Smooth muscle cell (in vitro differentiated cells): ENCODE measurements around the gene SCAI. TPM values are rescaled to one million over a fixed set of nuclear protein-coding genes. Genes with fewer than 3 reads are reported as not detected.
A peak's percentile ranks its signal among the peaks of the same experiment; 100 is the strongest.

Experiments used
- DNase-seq: peaks from one replicate; lab custom pipeline; 2025; ENCODE audit not compliant: unreplicated experiment; lab: John Stamatoyannopoulos, UW
- H2AFZ ChIP-seq: fragments of 200-600 bp; sonication (generic); 2 replicates; pipeline ENCODE4 v1.6.0; 2016; ENCODE audit warnings: antibody characterized with exemption, low read depth, mild to moderate bottlenecking
- H3F3A ChIP-seq: fragments of 200-600 bp; sonication (generic); 2 replicates; pipeline ENCODE4 v1.6.0; 2017; ENCODE audit warnings: antibody characterized with exemption, low read depth
- H3K27ac ChIP-seq: fragments of 200-600 bp; sonication (generic); 2 replicates; pipeline ENCODE4 v1.5.1; 2016; ENCODE audit warnings: low read depth, mild to moderate bottlenecking
- H3K27me3 ChIP-seq: fragments of 200-600 bp; sonication (generic); 2 replicates; pipeline ENCODE4 v1.6.1; 2016; ENCODE audit warnings: low read depth, mild to moderate bottlenecking
- H3K36me3 ChIP-seq: fragments of 200-600 bp; sonication (generic); 2 replicates; pipeline ENCODE4 v1.5.1; 2016; ENCODE audit warnings: low read depth
- H3K4me1 ChIP-seq: fragments of 200-600 bp; sonication (generic); 2 replicates; pipeline ENCODE4 v1.5.1; 2016; ENCODE audit warnings: low read depth
- H3K4me2 ChIP-seq: fragments of 200-600 bp; sonication (generic); 2 replicates; pipeline ENCODE4 v1.6.0; 2016; ENCODE audit warnings: mild to moderate bottlenecking
- H3K4me3 ChIP-seq: fragments of 200-600 bp; sonication (generic); 2 replicates; pipeline ENCODE4 v1.5.1; 2016; ENCODE audit warnings: mild to moderate bottlenecking
- H3K79me2 ChIP-seq: fragments of 200-600 bp; sonication (generic); 2 replicates; pipeline ENCODE4 v1.6.0; 2016; ENCODE audit warnings: low read depth, mild to moderate bottlenecking
- H3K9ac ChIP-seq: fragments of 200-600 bp; sonication (generic); 2 replicates; pipeline ENCODE4 v1.6.0; 2016; ENCODE audit warnings: low read depth
- H3K9me3 ChIP-seq: fragments of 200-600 bp; sonication (generic); replicated peaks from 2 replicates; pipeline ENCODE4 v1.5.1; 2016; ENCODE audit warnings: low read depth
- H4K20me1 ChIP-seq: fragments of 200-600 bp; sonication (generic); 2 replicates; pipeline ENCODE4 v1.6.0; 2016; ENCODE audit warnings: low read depth
- WGBS: methylation state at CpG from one replicate; pipeline ENCODE4 v1.1.7; 2016; ENCODE audit warnings: low lambda C conversion rate; 5-methylcytosine and 5-hydroxymethylcytosine counted together
- polyA plus RNA-seq: library from polyadenylated mRNA; unstranded; fragments of >200 nt; fragmentation: Nextera tagmentation; extraction: Ambion mirVana; gene quantifications from 2 replicates; pipeline ENCODE4 v1.2.1, GENCODE V29; 2016
- total RNA-seq: library from RNA; depleted of rRNA; stranded (reverse); fragments of >200 nt; gene quantifications from 2 replicates; pipeline ENCODE4 v1.2.3, GENCODE V29; 2014
- TF ChIP-seq, protein P1 (sequence below): fragments of 200-600 bp; sonication (generic); IDR thresholded peaks from 2 replicates; pipeline ENCODE4 v1.5.1; 2017; ENCODE audit warnings: borderline replicate concordance, mild to moderate bottlenecking, antibody characterized with exemption; ENCODE audit not compliant: insufficient read depth, poor library complexity, severe bottlenecking

Gene SCAI
- total and polyA plus RNA-seq, 2 experiments from 2014 or later, result 0.81 to 8.4 TPM

DNA sequence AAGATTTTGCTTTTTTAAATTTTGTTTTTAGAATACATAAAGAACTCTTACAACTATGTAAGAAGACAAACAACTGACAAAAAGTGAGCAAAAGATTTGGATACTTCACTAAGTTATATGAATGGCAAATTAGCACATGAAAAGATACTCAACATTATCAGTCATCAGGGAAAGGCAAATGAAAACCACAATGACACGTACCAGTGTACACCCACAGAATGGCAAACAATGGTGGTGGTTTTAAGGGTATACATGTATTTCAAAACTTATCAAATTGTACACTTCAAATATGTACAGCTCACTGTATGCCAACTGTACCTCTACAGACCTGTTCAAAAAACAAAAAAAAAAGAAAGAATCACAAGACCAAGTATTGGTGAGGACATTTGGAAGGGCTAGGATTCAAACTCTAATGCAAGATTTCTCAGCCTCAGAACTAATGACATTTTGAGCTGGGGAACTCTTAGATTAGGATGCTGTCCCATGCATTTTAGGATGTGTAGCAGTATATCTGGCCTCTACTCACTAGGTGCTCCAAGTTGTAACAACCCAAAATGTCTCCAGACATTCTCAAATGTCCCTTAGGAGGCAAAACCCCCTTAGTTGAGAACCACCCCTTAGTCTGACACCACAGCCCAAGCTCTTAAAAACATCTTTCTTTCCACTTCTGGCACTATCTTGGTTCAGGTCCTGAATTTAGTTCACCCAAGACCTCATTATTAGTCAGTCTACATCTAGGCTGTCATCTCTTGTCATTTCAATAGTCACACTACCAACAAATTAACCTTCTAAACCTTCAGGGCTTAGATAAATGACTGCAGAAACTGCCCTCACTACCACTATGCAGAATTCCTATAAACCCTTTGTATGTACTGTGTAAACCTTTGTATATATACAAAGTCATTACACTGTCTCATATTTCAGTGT, 9.7 kb downstream of the SCAI start:
- Histone ChIP-seq H3K27ac (no peak overlapping the region), H3K27me3 (no peaks in the 10 kb centered on the region), H3K4me1 (no peaks in the 10 kb centered on the region), H4K20me1 (no peaks in the 10 kb centered on the region), H3F3A (no peaks in the 10 kb centered on the region), H3K79me2 (peaks cover 18% of the 10 kb centered on the region), H3K4me2 (no peak overlapping the region), H3K4me3 (no peak overlapping the region), H2AFZ (no peak overlapping the region), H3K36me3 (no peaks in the 10 kb centered on the region), H3K9me3 (no peaks in the 10 kb centered on the region), H3K9ac (no peak overlapping the region)
- WGBS, result 76% methylated on average over 1 of the region's 1 CpG
- DNase-seq, result no peak
- TF ChIP-seq, protein P1, sequence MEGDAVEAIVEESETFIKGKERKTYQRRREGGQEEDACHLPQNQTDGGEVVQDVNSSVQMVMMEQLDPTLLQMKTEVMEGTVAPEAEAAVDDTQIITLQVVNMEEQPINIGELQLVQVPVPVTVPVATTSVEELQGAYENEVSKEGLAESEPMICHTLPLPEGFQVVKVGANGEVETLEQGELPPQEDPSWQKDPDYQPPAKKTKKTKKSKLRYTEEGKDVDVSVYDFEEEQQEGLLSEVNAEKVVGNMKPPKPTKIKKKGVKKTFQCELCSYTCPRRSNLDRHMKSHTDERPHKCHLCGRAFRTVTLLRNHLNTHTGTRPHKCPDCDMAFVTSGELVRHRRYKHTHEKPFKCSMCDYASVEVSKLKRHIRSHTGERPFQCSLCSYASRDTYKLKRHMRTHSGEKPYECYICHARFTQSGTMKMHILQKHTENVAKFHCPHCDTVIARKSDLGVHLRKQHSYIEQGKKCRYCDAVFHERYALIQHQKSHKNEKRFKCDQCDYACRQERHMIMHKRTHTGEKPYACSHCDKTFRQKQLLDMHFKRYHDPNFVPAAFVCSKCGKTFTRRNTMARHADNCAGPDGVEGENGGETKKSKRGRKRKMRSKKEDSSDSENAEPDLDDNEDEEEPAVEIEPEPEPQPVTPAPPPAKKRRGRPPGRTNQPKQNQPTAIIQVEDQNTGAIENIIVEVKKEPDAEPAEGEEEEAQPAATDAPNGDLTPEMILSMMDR, result no peak

GRCh38 chr9:125131778-125132177, 11.6 kb downstream of the SCAI start:
- DNase-seq, result no peak
- TF ChIP-seq, protein P1, result no peak
- Histone ChIP-seq H3K27me3 (no peaks in the 10 kb centered on the region), H4K20me1 (no peaks in the 10 kb centered on the region), H3F3A (no peaks in the 10 kb centered on the region), H2AFZ (no peak overlapping the region), H3K4me1 (no peaks in the 10 kb centered on the region), H3K27ac (no peak overlapping the region), H3K4me3 (no peak overlapping the region), H3K36me3 (no peaks in the 10 kb centered on the region), H3K9me3 (no peaks in the 10 kb centered on the region), H3K4me2 (no peak overlapping the region), H3K79me2 (peaks cover 13% of the 10 kb centered on the region), H3K9ac (no peak overlapping the region)
- 85% methylated on average over 5 of the region's 6 CpGs for WGBS

DNA sequence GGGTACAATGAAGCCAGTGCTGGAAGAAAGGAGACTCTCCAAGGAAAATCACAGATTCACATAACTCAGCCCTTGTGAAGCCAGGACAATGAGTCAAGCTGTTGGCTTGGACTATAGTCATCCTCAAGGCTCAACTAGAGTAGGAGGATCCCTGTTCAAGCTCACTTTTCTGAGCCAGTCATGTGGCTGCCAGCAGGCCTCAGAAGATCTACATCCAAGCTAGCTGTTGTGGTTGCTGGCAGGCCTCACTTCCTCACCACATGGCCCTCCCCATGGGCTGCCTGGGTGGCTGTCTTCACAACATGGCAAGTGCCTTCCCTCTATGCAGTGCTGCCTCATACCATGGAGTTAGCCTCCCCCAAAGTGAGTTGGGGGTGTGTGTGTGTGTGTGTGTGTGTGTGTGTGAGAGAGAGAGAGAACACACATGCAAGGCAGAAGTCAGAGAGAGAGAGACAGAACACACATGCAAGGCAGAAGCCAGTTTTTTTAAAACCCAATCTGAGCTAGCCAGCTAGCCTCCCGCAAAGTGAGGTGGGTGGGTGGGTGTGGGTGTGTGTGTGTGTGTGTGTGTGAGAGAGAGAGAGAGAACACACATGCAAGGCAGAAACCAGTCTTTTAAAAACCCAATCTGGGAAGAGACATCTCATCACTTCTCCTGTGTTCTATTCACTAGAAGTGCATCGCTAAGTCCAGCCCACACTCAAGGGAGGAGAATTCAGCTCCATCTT, 17.1 kb downstream of the SCAI start:
- Histone ChIP-seq H3K4me1 (peaks cover 2% of the 10 kb centered on the region), H3K36me3 (no peaks in the 10 kb centered on the region), H3K27ac (peak overlapping the region; percentile 69), H3F3A (peaks cover 3% of the 10 kb centered on the region), H3K27me3 (no peaks in the 10 kb centered on the region), H3K9me3 (no peaks in the 10 kb centered on the region), H4K20me1 (no peaks in the 10 kb centered on the region), H3K9ac (no peak overlapping the region), H3K4me2 (peak overlapping the region; percentile 19), H3K79me2 (peaks cover 12% of the 10 kb centered on the region), H3K4me3 (no peak overlapping the region), H2AFZ (no peak overlapping the region)
- peak; percentile 56 for DNase-seq
- TF ChIP-seq, protein P1, result no peak
- 53% methylated on average over 2 of the region's 2 CpGs for WGBS
